ENCODE measurements around the gene AQP2.

AQP2 gene

GRCh38 chr12:49963976-49964815, 13.7 kb downstream of the AQP2 start:
- Mint-ChIP-seq H3K27me3 (peaks cover 66% of the 10 kb centered on the region), H3K4me1 (peaks cover 9% of the 10 kb centered on the region), H3K36me3 (ENCODE audit: low read depth) (no peaks in the 10 kb centered on the region), H3K4me3 (no peak overlapping the region), H3K27ac (no peak overlapping the region), H3K9me3 (no peaks in the 10 kb centered on the region)
- ATAC-seq (no peak), DNase-seq (no peak)

- Mint-ChIP-seq H3K9me3 (no peaks in the 10 kb centered on the region), H3K27ac (no peak overlapping the region), H3K27me3 (peaks cover 59% of the 10 kb centered on the region), H3K4me3 (no peak overlapping the region), H3K4me1 (peaks cover 9% of the 10 kb centered on the region), H3K36me3 (ENCODE audit: low read depth) (no peaks in the 10 kb centered on the region)
- ATAC-seq = no peak
- DNase-seq = no peak
Observed at GRCh38 chr12:49964849-49965624, 14.5 kb downstream of the AQP2 start.

DNA sequence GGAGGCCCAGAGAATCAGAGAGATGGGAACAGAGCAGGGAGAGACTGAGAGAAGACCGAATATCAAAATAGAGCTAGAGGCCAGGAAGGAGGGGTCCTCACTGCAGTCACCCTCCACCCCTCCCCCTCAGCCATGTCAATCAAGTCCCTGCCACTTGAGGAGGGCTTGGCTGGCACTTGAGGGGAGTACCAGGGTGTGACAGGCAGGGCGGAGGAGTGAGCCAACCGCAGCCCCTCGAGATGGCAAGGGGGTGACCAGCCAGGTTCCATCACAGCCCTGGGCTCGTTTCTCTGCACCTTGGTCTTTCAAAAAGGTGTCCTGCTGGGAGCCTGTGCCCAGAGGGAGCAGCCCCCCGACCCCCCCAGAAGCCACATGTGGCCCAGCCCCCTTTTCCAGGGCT, 15.3 kb downstream of the AQP2 start:
- no peaks in the 10 kb centered on the region for H3K36me3 Mint-ChIP-seq (ENCODE audit: low read depth)
- no peaks in the 10 kb centered on the region for H3K9me3 Mint-ChIP-seq
- peaks cover 51% of the 10 kb centered on the region for H3K27me3 Mint-ChIP-seq
- ATAC-seq (no peak), DNase-seq (no peak)
- no peak overlapping the region for H3K27ac Mint-ChIP-seq
- no peak overlapping the region for H3K4me3 Mint-ChIP-seq
- H3K4me1 Mint-ChIP-seq = peaks cover 4% of the 10 kb centered on the region

DNA sequence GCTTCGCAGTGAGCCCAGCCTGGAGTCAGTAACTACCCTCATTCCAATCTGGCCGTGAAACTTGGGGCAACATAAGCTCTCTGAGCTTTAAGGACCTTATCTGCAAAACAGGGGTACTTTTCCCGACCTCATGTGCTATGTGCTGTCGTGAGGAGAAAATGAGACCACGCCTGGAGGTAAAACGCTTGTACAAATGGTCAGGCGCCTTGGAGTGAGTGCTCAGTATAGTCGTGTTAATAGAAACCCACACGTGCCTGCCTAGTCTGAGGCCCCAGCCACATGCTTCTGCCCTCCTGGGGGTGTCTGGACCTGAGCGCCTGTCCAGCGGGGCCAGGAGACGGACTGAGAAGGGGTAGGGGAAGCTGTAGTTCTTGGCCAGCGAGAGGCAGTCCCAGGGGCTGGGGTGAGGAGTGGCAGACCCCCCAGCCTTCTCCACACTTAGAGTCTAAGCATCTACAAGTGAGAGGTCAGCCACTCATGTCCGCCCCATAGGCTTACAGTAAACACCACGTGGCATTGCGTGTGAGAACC, 16.0 kb downstream of the AQP2 start:
- Mint-ChIP-seq H3K4me1 (peaks cover 4% of the 10 kb centered on the region), H3K4me3 (no peak overlapping the region), H3K36me3 (ENCODE audit: low read depth) (no peaks in the 10 kb centered on the region), H3K9me3 (no peaks in the 10 kb centered on the region), H3K27ac (no peak overlapping the region), H3K27me3 (peaks cover 49% of the 10 kb centered on the region)
- ATAC-seq = no peak
- DNase-seq = no peak

DNA sequence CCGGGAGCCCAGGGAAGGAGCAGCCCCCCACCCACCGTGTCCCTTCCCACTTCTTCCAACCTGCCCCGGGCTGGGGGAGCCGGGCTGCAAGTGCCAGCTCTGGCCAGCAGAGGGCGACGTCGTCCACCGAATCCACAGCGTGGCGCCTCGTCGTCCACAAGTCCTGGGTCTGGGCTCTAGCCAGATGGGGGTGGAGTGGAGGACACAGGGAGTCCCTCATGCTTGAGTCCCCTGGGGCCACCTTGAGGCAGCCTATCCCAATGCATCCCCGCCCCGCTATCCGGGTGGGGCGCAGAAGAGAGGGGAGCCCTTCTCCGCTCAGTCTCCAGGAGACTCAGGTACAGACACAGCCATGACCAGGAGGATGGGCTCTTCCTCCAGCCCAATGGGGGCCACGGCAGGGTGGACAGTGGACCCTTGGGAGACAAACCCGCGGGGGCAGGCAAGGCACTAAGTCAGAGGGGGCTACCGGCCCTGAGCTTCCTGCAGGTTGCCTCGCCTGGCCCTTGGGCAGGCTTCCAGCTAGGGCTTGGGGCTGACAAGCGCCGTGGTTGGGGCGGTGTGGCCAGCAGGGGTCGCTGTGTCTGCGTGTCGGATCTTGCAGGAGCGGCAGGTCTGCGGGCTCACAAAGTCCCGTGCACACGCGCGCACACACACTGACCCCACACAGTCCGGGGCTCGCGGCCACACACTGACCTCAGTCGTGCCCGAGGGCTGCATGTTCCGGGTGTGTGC, 16.7 kb downstream of the AQP2 start:
- Mint-ChIP-seq H3K9me3 (no peaks in the 10 kb centered on the region), H3K27me3 (peaks cover 46% of the 10 kb centered on the region), H3K4me1 (peaks cover 4% of the 10 kb centered on the region), H3K27ac (no peak overlapping the region), H3K4me3 (peak overlapping the region; percentile 59), H3K36me3 (ENCODE audit: low read depth) (no peaks in the 10 kb centered on the region)
- DNase-seq (peak; percentile 96), ATAC-seq (peak; percentile 79)

- Mint-ChIP-seq H3K4me3 (no peak overlapping the region), H3K27me3 (peaks cover 41% of the 10 kb centered on the region), H3K9me3 (no peaks in the 10 kb centered on the region), H3K36me3 (ENCODE audit: low read depth) (no peaks in the 10 kb centered on the region), H3K4me1 (peaks cover 4% of the 10 kb centered on the region), H3K27ac (no peak overlapping the region)
- ATAC-seq (no peak), DNase-seq (no peak)
Observed at GRCh38 chr12:49967777-49968250, 17.3 kb downstream of the AQP2 start.

DNA sequence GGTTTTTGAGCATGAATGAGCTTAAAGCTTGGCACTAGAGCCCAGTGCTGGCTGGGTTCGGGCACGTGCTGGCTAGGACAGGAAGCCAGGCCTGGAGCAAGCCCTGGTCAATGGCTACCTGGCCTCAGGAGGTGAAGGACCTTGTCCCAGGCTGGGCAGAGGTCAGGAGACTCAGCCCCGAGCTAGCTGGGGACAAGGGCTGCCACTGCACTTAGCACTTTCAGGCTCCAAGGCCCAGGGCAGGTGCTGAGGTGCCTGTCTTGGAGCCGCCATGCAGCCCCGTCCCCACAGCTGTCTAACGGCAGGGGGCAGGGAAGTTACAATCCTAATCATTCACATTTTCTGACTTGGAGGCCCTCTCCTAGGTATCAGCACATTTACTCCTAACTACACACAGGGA, 17.9 kb downstream of the AQP2 start:
- H3K9me3 Mint-ChIP-seq = no peaks in the 10 kb centered on the region
- H3K27me3 Mint-ChIP-seq = peaks cover 37% of the 10 kb centered on the region
- H3K36me3 Mint-ChIP-seq (ENCODE audit: low read depth) = no peaks in the 10 kb centered on the region
- no peak overlapping the region for H3K27ac Mint-ChIP-seq
- ATAC-seq (no peak), DNase-seq (no peak)
- peaks cover 4% of the 10 kb centered on the region for H3K4me1 Mint-ChIP-seq
- H3K4me3 Mint-ChIP-seq = no peak overlapping the region

DNA sequence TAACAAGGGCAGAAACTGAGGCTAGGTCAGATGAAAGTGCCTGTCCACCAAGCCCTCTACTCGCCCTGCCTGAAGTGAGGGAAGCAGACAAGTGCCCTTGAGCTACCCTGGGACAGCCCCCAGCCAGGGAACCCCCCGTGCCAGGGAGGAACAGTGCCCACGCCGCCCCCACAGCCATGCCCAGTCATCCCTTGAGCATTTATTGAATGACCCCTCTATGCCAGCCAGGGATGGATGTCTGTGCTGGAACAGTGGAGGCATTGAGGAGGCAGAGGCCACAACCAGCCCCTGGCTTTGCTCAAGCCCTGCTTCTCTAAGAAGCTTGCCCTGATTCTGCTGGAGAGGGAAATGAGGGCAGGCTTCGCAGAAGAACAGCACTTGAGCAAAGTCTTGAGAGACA, 18.5 kb downstream of the AQP2 start:
- Mint-ChIP-seq H3K4me1 (peaks cover 4% of the 10 kb centered on the region), H3K4me3 (no peak overlapping the region), H3K27ac (no peak overlapping the region), H3K27me3 (peaks cover 33% of the 10 kb centered on the region), H3K36me3 (ENCODE audit: low read depth) (no peaks in the 10 kb centered on the region), H3K9me3 (no peaks in the 10 kb centered on the region)
- ATAC-seq = no peak
- no peak for DNase-seq

DNA sequence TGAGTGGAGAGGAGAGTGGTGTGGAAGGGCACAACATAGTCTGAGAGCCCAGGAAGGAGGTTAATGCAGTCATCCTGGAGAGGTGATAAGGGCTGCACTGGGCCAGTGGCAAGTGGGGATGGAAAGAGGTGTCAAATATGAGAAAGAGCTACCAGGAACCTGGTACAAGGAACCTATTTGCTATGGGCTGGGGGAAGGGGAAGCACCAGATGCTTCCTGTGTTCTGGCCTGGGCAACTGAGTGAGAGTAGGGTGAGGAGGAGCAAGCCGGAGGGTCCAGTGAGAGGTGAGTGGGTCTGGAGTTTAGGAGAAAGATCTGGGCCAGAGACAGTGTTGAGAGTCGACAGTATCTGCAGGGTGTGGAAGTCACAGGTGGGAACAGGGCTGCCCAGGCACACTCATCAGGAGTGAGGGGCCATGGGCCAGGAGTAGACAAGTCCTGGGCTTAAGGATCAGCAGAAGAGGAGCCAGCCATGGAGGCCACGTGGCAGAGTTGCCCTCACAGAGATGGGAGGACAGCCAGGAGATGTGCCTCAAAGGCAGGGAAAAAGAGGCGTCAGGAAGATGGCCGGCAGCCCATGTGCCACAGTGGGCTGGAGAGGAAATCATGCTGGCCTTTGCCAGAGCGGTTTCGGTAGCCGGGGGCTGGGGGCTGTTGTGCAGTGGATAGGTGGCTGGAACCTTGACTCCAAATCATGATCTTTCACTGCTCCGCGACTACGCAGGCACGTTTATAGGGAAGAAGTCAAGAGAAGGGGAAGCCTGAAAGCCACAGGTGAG, 19.3 kb downstream of the AQP2 start:
- peaks cover 24% of the 10 kb centered on the region for H3K27me3 Mint-ChIP-seq
- DNase-seq = no peak
- H3K4me1 Mint-ChIP-seq = peaks cover 4% of the 10 kb centered on the region
- H3K4me3 Mint-ChIP-seq = no peak overlapping the region
- H3K27ac Mint-ChIP-seq = no peak overlapping the region
- no peaks in the 10 kb centered on the region for H3K36me3 Mint-ChIP-seq (ENCODE audit: low read depth)
- ATAC-seq = no peak
- H3K9me3 Mint-ChIP-seq = no peaks in the 10 kb centered on the region

DNA sequence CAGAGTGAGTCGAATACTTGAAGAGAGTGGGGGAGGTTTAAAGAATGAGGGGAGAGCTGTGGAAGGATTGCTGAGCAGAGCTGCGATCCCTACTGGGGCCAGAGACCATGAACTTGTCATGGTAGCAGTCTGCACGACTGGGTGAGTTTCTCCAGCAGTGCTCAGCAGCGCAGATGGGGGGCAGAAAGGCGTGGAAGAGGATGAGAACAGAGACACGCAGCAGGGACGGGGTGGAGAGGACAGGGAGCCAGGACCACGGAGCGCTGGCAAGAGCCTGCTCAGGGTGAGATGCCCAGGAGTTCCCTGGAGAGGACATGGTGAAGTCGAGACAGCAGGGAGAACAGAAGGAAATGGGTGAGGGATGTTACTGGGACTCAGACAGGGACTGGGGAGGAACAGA, 20.1 kb downstream of the AQP2 start:
- H3K4me1 Mint-ChIP-seq = peaks cover 4% of the 10 kb centered on the region
- ATAC-seq (no peak), DNase-seq (no peak)
- no peak overlapping the region for H3K4me3 Mint-ChIP-seq
- no peaks in the 10 kb centered on the region for H3K9me3 Mint-ChIP-seq
- peaks cover 19% of the 10 kb centered on the region for H3K27me3 Mint-ChIP-seq
- H3K27ac Mint-ChIP-seq = no peak overlapping the region
- no peaks in the 10 kb centered on the region for H3K36me3 Mint-ChIP-seq (ENCODE audit: low read depth)

DNA sequence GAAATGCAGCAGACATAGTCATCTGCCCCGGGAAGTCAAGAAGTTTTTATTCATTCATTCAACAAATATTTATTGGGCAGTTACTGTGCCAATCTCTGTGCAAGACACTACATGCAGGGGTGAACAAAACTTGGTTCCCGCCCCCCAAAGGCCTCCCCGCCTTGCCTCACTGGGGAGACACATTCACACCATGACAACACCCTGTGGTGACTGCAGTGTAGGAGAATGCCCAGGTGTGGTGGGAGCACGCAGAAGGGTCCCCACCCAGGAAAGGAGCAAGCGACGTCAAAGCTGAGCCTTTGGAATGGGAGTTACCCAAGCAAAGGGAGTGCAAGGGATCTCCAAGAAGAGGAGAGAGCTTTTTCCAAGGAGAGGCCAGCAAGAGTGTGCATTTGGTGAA, 20.6 kb downstream of the AQP2 start:
- Mint-ChIP-seq H3K9me3 (no peaks in the 10 kb centered on the region), H3K36me3 (ENCODE audit: low read depth) (no peaks in the 10 kb centered on the region), H3K27ac (no peak overlapping the region), H3K27me3 (peaks cover 17% of the 10 kb centered on the region), H3K4me1 (peaks cover 4% of the 10 kb centered on the region), H3K4me3 (no peak overlapping the region)
- DNase-seq = no peak
- no peak for ATAC-seq

GRCh38 chr12:49972129-49972528, 21.6 kb downstream of the AQP2 start:
- Mint-ChIP-seq H3K27me3 (peaks cover 12% of the 10 kb centered on the region), H3K4me1 (peaks cover 2% of the 10 kb centered on the region), H3K27ac (no peak overlapping the region), H3K9me3 (no peaks in the 10 kb centered on the region), H3K36me3 (ENCODE audit: low read depth) (no peaks in the 10 kb centered on the region), H3K4me3 (no peak overlapping the region)
- DNase-seq (no peak), ATAC-seq (no peak)

DNA sequence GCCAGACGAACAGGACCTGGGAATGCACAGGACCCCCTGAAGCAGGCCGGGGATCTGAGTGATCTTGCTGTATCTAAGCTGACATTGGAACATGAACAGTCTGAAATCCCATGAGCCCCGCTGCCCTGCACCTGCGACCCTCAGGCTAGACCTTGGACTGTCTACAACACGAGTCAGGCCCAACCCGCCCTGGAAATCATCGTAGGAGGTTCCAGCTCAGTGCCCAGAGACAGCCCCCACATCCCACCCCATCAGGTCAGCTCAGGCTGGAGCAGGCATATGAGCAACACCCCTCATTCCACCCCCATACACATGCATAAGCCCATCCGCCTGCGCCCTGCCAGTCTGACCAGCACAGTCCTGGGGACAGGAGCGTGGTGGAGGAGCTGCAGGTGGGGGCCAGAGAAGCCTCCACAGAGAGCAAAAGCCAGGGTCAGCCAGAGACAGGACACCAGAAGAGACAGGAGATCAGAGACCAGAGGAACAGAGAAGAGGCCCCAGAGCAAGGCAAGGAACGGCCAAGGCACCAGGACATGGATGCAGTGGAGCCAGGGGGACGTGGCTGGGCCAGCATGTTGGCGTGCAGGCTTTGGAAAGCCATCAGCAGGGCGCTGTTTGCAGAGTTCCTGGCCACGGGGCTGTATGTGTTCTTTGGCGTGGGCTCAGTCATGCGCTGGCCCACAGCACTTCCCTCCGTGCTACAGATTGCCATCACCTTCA, 22.3 kb downstream of the AQP2 start, which contains the start of gene AQP6:
Gene AQP6, plus strand, starts transcription at position 307 of the 720 bp plus-strand sequence. Its CDS starts 227 bp downstream, at position 534.
- Mint-ChIP-seq H3K27me3 (peaks cover 12% of the 10 kb centered on the region), H3K4me1 (no peaks in the 10 kb centered on the region), H3K36me3 (ENCODE audit: low read depth) (no peaks in the 10 kb centered on the region), H3K27ac (no peak within 1 kb of the TSS), H3K9me3 (no peaks in the 10 kb centered on the region), H3K4me3 (no peak within 1 kb of the TSS)
- ATAC-seq (no peak), DNase-seq (no peak)
